Thyroid gland (tissue), 4 donors: ENCODE results near the gene OR10V1. TPM values are rescaled to one million over a fixed set of nuclear protein-coding genes. Genes with fewer than 3 reads are reported as not detected.
"Not testable (repeated sequence)": the region's sequence is repeated elsewhere in the genome, so short reads cannot be mapped to it uniquely, and the experiment has no call there.

Source experiments
- DNase-seq, 2 donors: peaks; one replicate each; pipeline ENCODE4 v3.0.0-alpha.2; 2019
- H3K27ac ChIP-seq, 3 donors: fragments of 200-600 bp; sonication (generic); 1 replicate in 2 of 3; 2 replicates in 1 of 3; pipeline ENCODE4 v1.5.1; 2016 to 2019; ENCODE audit warnings: mild to moderate bottlenecking in 1 of 3, moderate library complexity in 1 of 3
- H3K27me3 ChIP-seq: fragments of 200-600 bp; sonication (generic); one replicate; pipeline ENCODE4 v1.5.1; 2019
- H3K36me3 ChIP-seq, 2 donors: fragments of 200-600 bp; sonication (generic); one replicate each; pipeline ENCODE4 v1.5.1; 2016 to 2019
- H3K4me1 ChIP-seq, 2 donors: fragments of 200-600 bp; sonication (generic); one replicate each; pipeline ENCODE4 v1.5.1; 2017 to 2019
- H3K4me3 ChIP-seq, 3 donors: fragments of 200-600 bp; sonication (generic); replicated peaks in 1 of 3; 1 replicate in 2 of 3; 2 replicates in 1 of 3; pipeline ENCODE4 v1.5.1; 2016; ENCODE audit warnings: mild to moderate bottlenecking in 1 of 3
- H3K9me3 ChIP-seq: fragments of 200-600 bp; sonication (generic); one replicate; pipeline ENCODE4 v1.5.1; 2017
- POLR2A ChIP-seq, 2 donors: fragments of 450-650 bp; IDR thresholded peaks; one replicate each; pipeline ENCODE4 v1.6.1; 2017; ENCODE audit warnings: antibody characterized with exemption in 2 of 2, mild to moderate bottlenecking in 2 of 2, moderate library complexity in 1 of 2
- WGBS, 2 donors: methylation state at CpG; one replicate each; pipeline ENCODE4 v1.1.5; 2017; 5-methylcytosine and 5-hydroxymethylcytosine counted together
- intact Hi-C: fragments of 100-400 bp; cut with DNase I; formaldehyde crosslinking; loops from one replicate; pipeline ENCODE4 v1.15.1; 2023
- total RNA-seq, 4 donors: library from RNA; depleted of rRNA; stranded (reverse); fragments of >200 nt; gene quantifications; one replicate each; pipeline ENCODE4 v1.2.3, GENCODE V29; 2016
- TF ChIP-seq, protein P1 (sequence below), 6 experiments: fragments of 200-600 bp in 3 of 6; fragments of 450-650 bp in 3 of 6; sonication (generic) in 3 of 6; IDR thresholded peaks; one replicate each; pipeline ENCODE4 v1.5.1; 2016 to 2019; ENCODE audit warnings: antibody characterized with exemption in 6 of 6, mild to moderate bottlenecking in 2 of 6, inconsistent platforms in 1 of 6, moderate library complexity in 1 of 6

OR10V1 gene
- total RNA-seq, 4 donors from 2014 or later, result not detected

DNA sequence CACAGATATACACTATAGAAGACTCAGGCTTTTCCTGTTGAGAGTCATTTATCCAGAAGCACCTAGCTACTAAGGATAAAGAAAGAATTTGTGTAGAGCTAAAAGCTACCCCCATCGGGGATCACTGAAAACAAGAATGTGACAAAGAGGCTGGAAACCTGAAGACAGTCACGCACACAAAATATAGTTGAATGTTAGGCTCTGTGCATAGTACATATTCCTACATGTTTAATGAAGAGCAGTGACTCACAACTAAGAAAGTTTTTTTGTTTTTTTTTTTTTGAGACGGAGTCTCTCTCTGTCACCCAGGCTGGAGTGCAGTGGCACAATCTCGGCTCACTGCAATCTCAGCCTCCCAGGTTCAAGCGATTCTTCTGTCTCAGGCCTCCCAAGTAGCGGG lies 8.4 kb downstream of the OR10V1 start:
- Histone ChIP-seq H3K9me3 (no peaks in the 10 kb centered on the region), H3K27ac (no peak overlapping the region), H3K4me1 (no peaks in the 10 kb centered on the region), H3K4me3 (no peak overlapping the region), H3K36me3 (no peaks in the 10 kb centered on the region), H3K27me3 (no peaks in the 10 kb centered on the region)
- intact Hi-C loops, result no loop called here
- no peak for DNase-seq
- whole genome bisulfite sequencing, 2 donors, result 90 to 94% methylated on average over 6 of the region's 6 CpGs
- TF ChIP-seq POLR2A (IDR thresholded peaks at IDR 0.05), result no peak
- TF ChIP-seq, protein P1, sequence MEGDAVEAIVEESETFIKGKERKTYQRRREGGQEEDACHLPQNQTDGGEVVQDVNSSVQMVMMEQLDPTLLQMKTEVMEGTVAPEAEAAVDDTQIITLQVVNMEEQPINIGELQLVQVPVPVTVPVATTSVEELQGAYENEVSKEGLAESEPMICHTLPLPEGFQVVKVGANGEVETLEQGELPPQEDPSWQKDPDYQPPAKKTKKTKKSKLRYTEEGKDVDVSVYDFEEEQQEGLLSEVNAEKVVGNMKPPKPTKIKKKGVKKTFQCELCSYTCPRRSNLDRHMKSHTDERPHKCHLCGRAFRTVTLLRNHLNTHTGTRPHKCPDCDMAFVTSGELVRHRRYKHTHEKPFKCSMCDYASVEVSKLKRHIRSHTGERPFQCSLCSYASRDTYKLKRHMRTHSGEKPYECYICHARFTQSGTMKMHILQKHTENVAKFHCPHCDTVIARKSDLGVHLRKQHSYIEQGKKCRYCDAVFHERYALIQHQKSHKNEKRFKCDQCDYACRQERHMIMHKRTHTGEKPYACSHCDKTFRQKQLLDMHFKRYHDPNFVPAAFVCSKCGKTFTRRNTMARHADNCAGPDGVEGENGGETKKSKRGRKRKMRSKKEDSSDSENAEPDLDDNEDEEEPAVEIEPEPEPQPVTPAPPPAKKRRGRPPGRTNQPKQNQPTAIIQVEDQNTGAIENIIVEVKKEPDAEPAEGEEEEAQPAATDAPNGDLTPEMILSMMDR (IDR thresholded peaks at IDR 0.05), result no peak

DNA sequence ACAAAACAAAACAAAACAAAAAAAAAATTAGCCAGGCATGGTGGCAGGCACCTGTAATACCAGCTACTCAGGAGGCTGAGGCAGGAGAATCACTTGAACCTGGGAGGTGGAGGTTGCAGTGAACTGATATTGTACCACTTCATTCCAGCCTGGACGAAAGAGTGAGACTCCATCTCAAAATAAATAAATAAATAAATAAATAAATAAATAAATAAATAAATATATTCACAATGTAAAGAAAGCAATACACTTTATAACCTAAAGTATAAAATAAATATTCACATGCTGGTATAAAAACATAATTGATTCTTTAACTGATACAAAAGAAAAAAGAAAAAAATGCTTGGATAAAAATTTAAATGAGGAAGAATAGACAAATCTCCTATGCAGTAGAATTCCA lies 10.1 kb downstream of the OR10V1 start:
- H3K9me3 ChIP-seq, H3K27ac ChIP-seq, H3K4me3 ChIP-seq, H3K4me1 ChIP-seq, H3K27me3 ChIP-seq, H3K36me3 ChIP-seq, intact Hi-C loops, DNase-seq: not testable (repeated sequence)
- WGBS, 2 donors, result 88 to 92% methylated on average over 1 of the region's 1 CpG

DNA sequence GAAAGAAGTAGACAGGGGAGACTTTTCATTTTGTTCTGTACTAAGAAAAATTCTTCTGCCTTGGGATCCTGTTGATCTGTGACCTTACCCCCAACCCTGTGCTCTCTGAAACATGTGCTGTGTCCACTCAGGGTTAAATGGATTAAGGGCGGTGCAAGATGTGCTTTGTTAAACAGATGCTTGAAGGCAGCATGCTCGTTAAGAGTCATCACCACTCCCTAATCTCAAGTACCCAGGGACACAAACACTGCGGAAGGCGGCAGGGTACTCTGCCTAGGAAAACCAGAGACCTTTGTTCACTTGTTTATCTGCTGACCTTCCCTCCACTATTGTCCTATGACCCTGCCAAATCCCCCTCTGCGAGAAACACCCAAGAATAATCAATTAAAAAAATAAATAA lies 13.5 kb downstream of the OR10V1 start:
- DNase-seq, H3K4me1 ChIP-seq, H3K27me3 ChIP-seq, intact Hi-C loops, H3K27ac ChIP-seq, H3K9me3 ChIP-seq, H3K36me3 ChIP-seq, H3K4me3 ChIP-seq: not testable (repeated sequence)
- 40 to 45% methylated on average over 5 of the region's 5 CpGs for WGBS, 2 donors

DNA sequence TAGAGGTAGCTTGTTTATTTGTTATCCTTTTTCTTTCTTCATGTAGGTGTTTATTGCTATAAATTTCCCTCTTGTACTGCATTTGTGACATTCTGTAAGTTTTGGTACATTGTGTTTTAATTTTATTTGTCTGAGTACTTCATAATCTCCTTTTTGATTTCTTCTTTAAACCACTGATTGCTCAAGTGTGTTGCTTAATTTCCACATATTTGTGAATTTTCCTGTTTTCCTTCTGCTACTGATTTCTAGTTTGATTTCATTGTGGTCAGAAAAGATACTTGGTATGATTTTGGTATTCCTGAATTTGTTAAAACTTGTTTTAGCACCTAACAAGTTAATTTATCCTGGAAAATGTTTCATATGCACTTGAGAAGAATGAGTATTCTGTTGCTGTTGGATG lies 15.1 kb downstream of the OR10V1 start:
- Histone ChIP-seq H3K4me1 (no peaks in the 10 kb centered on the region), H3K9me3 (no peaks in the 10 kb centered on the region), H3K27me3 (no peaks in the 10 kb centered on the region), H3K4me3 (no peak overlapping the region), H3K27ac (no peak overlapping the region), H3K36me3 (no peaks in the 10 kb centered on the region)
- no peak for DNase-seq
- intact Hi-C loops, result no loop called here
- TF ChIP-seq POLR2A (IDR thresholded peaks at IDR 0.05), result no peak

DNA sequence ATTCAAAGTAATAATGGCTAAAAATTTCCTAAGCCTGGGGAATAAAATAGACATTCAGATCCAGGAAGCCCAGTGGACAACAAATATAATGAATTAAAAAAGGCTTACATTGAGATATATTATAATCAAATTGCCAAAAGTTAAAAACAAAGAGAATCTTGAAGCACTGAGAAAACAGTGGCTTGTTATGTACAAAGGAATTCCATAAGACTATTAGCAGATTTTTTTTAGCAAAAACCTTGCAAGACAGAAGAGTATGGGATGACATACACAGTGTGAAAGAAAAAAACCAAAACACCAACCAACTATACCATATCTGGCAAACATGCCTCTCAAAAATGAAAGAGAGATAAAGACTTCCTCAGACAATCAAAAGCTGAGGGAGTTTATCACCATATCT lies 20.7 kb downstream of the OR10V1 start:
- TF ChIP-seq, protein P1 (IDR thresholded peaks at IDR 0.05), result no peak
- no peak for TF ChIP-seq POLR2A (IDR thresholded peaks at IDR 0.05)
- Histone ChIP-seq H3K27me3 (no peaks in the 10 kb centered on the region), H3K36me3 (no peaks in the 10 kb centered on the region), H3K27ac (no peak overlapping the region), H3K4me1 (no peaks in the 10 kb centered on the region), H3K4me3 (no peak overlapping the region), H3K9me3 (no peaks in the 10 kb centered on the region)
- intact Hi-C loops, result no loop called here
- DNase-seq, result no peak

DNA sequence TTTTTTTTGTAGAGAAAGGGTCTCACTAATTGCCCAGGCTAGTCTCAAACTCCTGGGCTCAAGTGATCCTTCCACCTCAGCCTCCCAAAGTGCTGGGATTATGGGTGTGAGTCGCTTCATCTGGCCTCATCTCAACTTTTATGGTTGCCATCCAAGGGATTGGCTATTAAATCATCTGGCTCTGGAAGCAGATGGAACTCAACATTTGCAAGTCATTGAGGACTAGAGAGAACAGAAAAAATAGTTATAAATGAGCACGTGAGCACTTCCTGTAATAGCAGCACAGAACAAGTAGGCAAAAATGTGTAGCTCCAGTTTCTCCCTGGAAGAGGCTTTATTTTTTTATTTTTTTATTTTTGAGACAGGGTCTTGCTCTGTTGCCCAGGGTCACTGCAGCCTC lies 22.5 kb downstream of the OR10V1 start:
- no peaks in the 10 kb centered on the region for H3K27me3 ChIP-seq
- TF ChIP-seq, protein P1 (IDR thresholded peaks at IDR 0.05), result no peak
- no peak for TF ChIP-seq POLR2A (IDR thresholded peaks at IDR 0.05)
- intact Hi-C loops, result no loop called here
- no peak for DNase-seq
- H3K4me3 ChIP-seq, result no peak overlapping the region
- no peaks in the 10 kb centered on the region for H3K4me1 ChIP-seq
- WGBS, 2 donors, result 67 to 88% methylated on average over 2 of the region's 2 CpGs
- H3K36me3 ChIP-seq, result no peaks in the 10 kb centered on the region
- no peak overlapping the region for H3K27ac ChIP-seq
- no peaks in the 10 kb centered on the region for H3K9me3 ChIP-seq

DNA sequence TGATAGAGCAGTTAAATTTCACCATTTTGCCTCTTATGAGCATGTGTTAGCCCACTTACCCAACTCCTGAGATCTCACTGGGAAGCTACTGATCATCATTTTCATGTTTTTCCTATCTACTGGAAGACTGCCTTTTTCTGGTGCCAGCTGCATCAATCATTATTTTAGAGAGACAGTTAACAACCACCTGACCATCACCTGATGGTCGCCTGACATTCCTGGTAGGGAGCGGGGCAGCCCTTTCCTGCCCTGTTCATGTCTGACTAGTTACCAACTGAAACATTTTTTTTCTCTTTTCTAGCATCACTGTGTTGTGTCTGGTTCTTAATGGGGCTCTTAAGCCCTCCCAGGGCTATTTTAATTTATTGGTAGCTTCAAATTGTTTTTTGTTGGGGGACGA lies 24.6 kb downstream of the OR10V1 start:
- TF ChIP-seq, protein P1 (IDR thresholded peaks at IDR 0.05), result no peak
- TF ChIP-seq POLR2A (IDR thresholded peaks at IDR 0.05), result no peak
- Histone ChIP-seq H3K27me3 (no peaks in the 10 kb centered on the region), H3K36me3 (no peaks in the 10 kb centered on the region), H3K4me1 (no peaks in the 10 kb centered on the region), H3K9me3 (no peaks in the 10 kb centered on the region), H3K4me3 (no peak overlapping the region), H3K27ac (no peak overlapping the region)
- no peak for DNase-seq
- intact Hi-C loops, result no loop called here
- WGBS, 2 donors, result 82 to 84% methylated on average over 3 of the region's 3 CpGs

DNA sequence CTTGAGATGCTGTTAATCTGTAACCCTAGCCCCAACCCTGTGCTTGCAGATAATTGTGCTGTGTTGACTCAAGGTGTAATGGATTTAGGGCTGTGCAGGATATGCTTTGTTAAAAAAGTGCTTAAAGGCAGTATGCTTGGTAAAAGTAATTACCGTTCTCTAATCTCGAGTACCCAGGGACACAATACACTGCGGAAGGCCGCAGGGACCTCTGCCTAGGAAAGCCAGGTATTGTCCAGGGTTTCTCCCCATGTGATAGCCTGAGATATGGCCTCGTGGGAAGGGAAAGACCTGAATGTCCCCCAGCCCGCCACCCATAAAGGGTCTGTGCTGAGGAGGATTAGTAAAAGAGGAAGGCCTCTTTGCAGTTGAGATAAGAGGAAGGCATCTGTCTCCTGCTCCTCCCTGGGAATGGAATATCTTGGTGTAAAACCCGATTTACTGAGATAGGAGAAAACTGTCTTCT lies 32.4 kb downstream of the OR10V1 start:
- H3K27ac ChIP-seq, H3K4me3 ChIP-seq, H3K9me3 ChIP-seq, H3K36me3 ChIP-seq, H3K27me3 ChIP-seq, DNase-seq, intact Hi-C loops, H3K4me1 ChIP-seq: not testable (repeated sequence)
- 49 to 57% methylated on average over 7 of the region's 7 CpGs for WGBS, 2 donors
